ENCODE data around the gene NAALADL2.

DNA sequence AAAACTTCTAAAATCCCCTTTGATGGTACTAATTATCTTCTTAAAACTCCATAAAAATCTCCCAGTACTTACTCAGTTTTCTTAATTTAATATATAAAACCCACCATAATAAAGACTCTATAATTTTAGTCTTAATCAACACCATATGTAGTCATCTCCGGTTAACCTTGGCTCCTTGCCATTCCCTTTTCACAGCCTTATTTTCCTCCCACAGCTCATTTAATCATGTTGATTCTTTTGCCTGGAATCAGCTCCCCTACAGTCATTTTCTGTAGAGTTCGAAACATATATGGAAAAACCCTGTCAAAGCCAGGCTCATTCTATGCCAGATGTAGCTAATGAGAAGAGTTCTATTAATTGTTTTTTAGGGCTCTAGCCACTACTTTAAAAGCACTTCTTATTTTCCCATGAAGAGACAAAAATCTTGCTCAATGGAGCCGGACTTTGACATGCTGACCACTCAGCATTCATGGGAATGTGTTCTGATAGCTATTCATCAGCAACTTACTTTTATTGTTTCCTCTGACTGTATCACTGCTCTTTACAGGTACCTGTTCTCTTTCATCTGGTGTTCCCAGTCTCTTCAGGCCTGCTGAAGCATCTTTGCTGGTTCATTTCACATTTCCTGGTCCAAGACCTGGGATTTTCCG, 573.4 kb downstream of the NAALADL2 start:
- TF ChIP-seq, protein P1, sequence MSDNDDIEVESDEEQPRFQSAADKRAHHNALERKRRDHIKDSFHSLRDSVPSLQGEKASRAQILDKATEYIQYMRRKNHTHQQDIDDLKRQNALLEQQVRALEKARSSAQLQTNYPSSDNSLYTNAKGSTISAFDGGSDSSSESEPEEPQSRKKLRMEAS (IDR thresholded peaks at IDR 0.05), result no peak
- TF ChIP-seq, protein P2, sequence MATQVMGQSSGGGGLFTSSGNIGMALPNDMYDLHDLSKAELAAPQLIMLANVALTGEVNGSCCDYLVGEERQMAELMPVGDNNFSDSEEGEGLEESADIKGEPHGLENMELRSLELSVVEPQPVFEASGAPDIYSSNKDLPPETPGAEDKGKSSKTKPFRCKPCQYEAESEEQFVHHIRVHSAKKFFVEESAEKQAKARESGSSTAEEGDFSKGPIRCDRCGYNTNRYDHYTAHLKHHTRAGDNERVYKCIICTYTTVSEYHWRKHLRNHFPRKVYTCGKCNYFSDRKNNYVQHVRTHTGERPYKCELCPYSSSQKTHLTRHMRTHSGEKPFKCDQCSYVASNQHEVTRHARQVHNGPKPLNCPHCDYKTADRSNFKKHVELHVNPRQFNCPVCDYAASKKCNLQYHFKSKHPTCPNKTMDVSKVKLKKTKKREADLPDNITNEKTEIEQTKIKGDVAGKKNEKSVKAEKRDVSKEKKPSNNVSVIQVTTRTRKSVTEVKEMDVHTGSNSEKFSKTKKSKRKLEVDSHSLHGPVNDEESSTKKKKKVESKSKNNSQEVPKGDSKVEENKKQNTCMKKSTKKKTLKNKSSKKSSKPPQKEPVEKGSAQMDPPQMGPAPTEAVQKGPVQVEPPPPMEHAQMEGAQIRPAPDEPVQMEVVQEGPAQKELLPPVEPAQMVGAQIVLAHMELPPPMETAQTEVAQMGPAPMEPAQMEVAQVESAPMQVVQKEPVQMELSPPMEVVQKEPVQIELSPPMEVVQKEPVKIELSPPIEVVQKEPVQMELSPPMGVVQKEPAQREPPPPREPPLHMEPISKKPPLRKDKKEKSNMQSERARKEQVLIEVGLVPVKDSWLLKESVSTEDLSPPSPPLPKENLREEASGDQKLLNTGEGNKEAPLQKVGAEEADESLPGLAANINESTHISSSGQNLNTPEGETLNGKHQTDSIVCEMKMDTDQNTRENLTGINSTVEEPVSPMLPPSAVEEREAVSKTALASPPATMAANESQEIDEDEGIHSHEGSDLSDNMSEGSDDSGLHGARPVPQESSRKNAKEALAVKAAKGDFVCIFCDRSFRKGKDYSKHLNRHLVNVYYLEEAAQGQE (IDR thresholded peaks at IDR 0.05; ENCODE audit: low read depth), result no peak
- no peak for TF ChIP-seq NFIC (IDR thresholded peaks at IDR 0.05)
- no peak for TF ChIP-seq TEAD4 (IDR thresholded peaks at IDR 0.05)
- TF ChIP-seq TAF1 (IDR thresholded peaks at IDR 0.05; ENCODE audit: low read depth), result no peak
- TF ChIP-seq CREB1 (IDR thresholded peaks at IDR 0.05; ENCODE audit: low read depth), result no peak
- TF ChIP-seq YY1 (IDR thresholded peaks at IDR 0.05; ENCODE audit: low read depth), result no peak
